HCT116 (cell line): Measurements from ENCODE around the gene LGI1. TPM values are rescaled to one million over a fixed set of nuclear protein-coding genes. Genes with fewer than 3 reads are reported as not detected.

ENCODE experiments used
- ATAC-seq: fragments of 200-7000 bp; cut with Tn5 transposase; 2 replicates; pipeline ENCODE4 v1.9.1; 2020; ENCODE audit warnings: mild to moderate bottlenecking, moderate library complexity
- BruUV-seq: library from RNA; stranded (reverse); fragments of 400-500 nt; replicated peaks from 2 replicates; lab custom pipeline; 2021; lab: Mats Ljungman, UMichigan
- CTCF ChIA-PET: fragments of 300-600 bp; sonication (Branson Sonifier 250); formaldehyde crosslinking; loops from one replicate; lab custom pipeline; 2021; ENCODE audit warnings: antibody characterized with exemption; lab: Charles Lee
- POLR2A ChIA-PET: fragments of 300-600, 350-600 bp; sonication (Branson Sonifier 250); formaldehyde crosslinking; loops from one replicate; lab custom pipeline; 2021; ENCODE audit warnings: antibody characterized with exemption; lab: Charles Lee
- RAD21 ChIA-PET, 2 experiments: fragments of 300-600 bp; sonication (Branson Sonifier 250); formaldehyde crosslinking; loops; one replicate each; lab custom pipeline; 2023; ENCODE audit warnings: low total read pairs in 2 of 2; ENCODE audit not compliant: uncharacterized antibody in 2 of 2, unreplicated experiment in 2 of 2, low non-redundant PET in 1 of 2; lab: Charles Lee
- DNase-seq: peaks from one replicate; pipeline ENCODE4 v3.0.0-alpha.2; 2010; ENCODE audit warnings: low read depth, low spot score
- H2AFZ ChIP-seq: fragments of 200-600 bp; shearing (Covaris generic), sonication (generic); 2 replicates; pipeline ENCODE4 v1.6.1; 2017; ENCODE audit warnings: low read depth, mixed run types, mixed read lengths, antibody characterized with exemption, low read length; ENCODE audit not compliant: poor library complexity, severe bottlenecking
- H3K27ac ChIP-seq: 2 replicates; pipeline ENCODE4 v1.5.1; 2012; ENCODE audit warnings: low read depth, low read length
- H3K27me3 ChIP-seq: fragments of 200-600 bp; sonication (generic); 2 replicates; pipeline ENCODE4 v1.6.1; 2016; ENCODE audit warnings: mixed run types, low read length, mixed read lengths; ENCODE audit not compliant: insufficient read depth
- H3K36me3 ChIP-seq, 2 experiments: fragments of 200-500 bp in 1 of 2; fragments of 200-600 bp in 1 of 2; sonication (Bioruptor generic) in 1 of 2; sonication (generic) in 1 of 2; 2 replicates each; pipeline versions ENCODE4 v1.5.1 to v1.6.1; 2014 to 2016; ENCODE audit warnings: low read length in 2 of 2, inconsistent platforms in 1 of 2, mixed read lengths in 1 of 2, mixed run types in 1 of 2; ENCODE audit not compliant: insufficient read depth in 2 of 2, control insufficient read depth in 1 of 2
- H3K4me1 ChIP-seq, 2 experiments: fragments of 200-600 bp in 1 of 2; sonication (generic) in 1 of 2; 2 replicates each; pipeline versions ENCODE4 v1.5.1 to v1.6.1; 2012 to 2017; ENCODE audit warnings: low read length in 2 of 2, inconsistent platforms in 1 of 2, mild to moderate bottlenecking in 1 of 2, mixed read lengths in 1 of 2, mixed run types in 1 of 2, moderate library complexity in 1 of 2; ENCODE audit not compliant: insufficient read depth in 2 of 2, control insufficient read depth in 1 of 2
- H3K4me2 ChIP-seq: fragments of 200-600 bp; sonication (generic); 2 replicates; pipeline ENCODE4 v1.6.1; 2017; ENCODE audit warnings: mixed run types, low read length, mixed read lengths
- H3K4me3 ChIP-seq, 2 experiments: fragments of 200-600 bp in 1 of 2; sonication (generic) in 1 of 2; replicated peaks in 1 of 2; 2 replicates each; pipeline ENCODE4 v1.5.1; 2011 to 2016; ENCODE audit warnings: low read length in 2 of 2, control low read depth in 1 of 2, low read depth in 1 of 2, mild to moderate bottlenecking in 1 of 2, mixed read lengths in 1 of 2, mixed run types in 1 of 2
- H3K79me2 ChIP-seq: fragments of 200-600 bp; sonication (generic); 2 replicates; pipeline ENCODE4 v1.6.1; 2017; ENCODE audit warnings: mild to moderate bottlenecking, mixed run types, low read length, moderate library complexity, mixed read lengths; ENCODE audit not compliant: insufficient read depth
- H3K9ac ChIP-seq: fragments of 200-600 bp; sonication (generic); 2 replicates; pipeline ENCODE4 v1.6.1; 2016; ENCODE audit warnings: low read length, mixed read lengths
- H3K9me2 ChIP-seq: fragments of 200-600 bp; sonication (generic), shearing (Covaris generic); 2 replicates; pipeline ENCODE4 v1.6.1; 2017; ENCODE audit warnings: mixed run types, mild to moderate bottlenecking, moderate library complexity; ENCODE audit not compliant: insufficient read depth
- H3K9me3 ChIP-seq, 2 experiments: fragments of 200-500 bp in 1 of 2; fragments of 200-600 bp in 1 of 2; sonication (Bioruptor generic) in 1 of 2; sonication (generic) in 1 of 2; 2 replicates each; pipeline ENCODE4 v1.6.1; 2014 to 2017; ENCODE audit warnings: low read length in 2 of 2, mixed read lengths in 2 of 2, inconsistent platforms in 1 of 2, low read depth in 1 of 2, mild to moderate bottlenecking in 1 of 2, mixed run types in 1 of 2, moderate library complexity in 1 of 2; ENCODE audit not compliant: control insufficient read depth in 1 of 2, insufficient read depth in 1 of 2
- H4K20me1 ChIP-seq: fragments of 200-600 bp; sonication (generic), shearing (Covaris generic); 2 replicates; pipeline ENCODE4 v1.6.1; 2017; ENCODE audit warnings: mixed run types, mild to moderate bottlenecking, moderate library complexity; ENCODE audit not compliant: insufficient read depth
- ATF3 ChIP-seq: IDR thresholded peaks from 2 replicates; pipeline ENCODE4 v1.6.1; 2012
- CBX3 ChIP-seq: IDR thresholded peaks from 2 replicates; pipeline ENCODE4 v1.6.1; 2012; ENCODE audit warnings: low read depth
- CEBPB ChIP-seq: IDR thresholded peaks from 2 replicates; pipeline ENCODE4 v1.6.1; 2012; ENCODE audit warnings: low read depth
- CTCF ChIP-seq, 3 experiments: fragments of 200-600 bp in 1 of 3; sonication (generic) in 1 of 3; IDR thresholded peaks in 2 of 3; conservative IDR thresholded peaks in 1 of 3; 2 replicates each; pipeline ENCODE4 v1.5.1; 2012 to 2017; ENCODE audit warnings: low read depth in 2 of 3, low read length in 2 of 3, antibody characterized with exemption in 1 of 3, borderline replicate concordance in 1 of 3, control low read depth in 1 of 3, mild to moderate bottlenecking in 1 of 3, mixed read lengths in 1 of 3, mixed run types in 1 of 3, moderate library complexity in 1 of 3; ENCODE audit not compliant: insufficient read depth in 1 of 3
- JUND ChIP-seq: IDR thresholded peaks from 2 replicates; pipeline ENCODE4 v1.6.1; 2012
- MAX ChIP-seq: IDR thresholded peaks from 2 replicates; pipeline ENCODE4 v1.6.1; 2012
- POLR2AphosphoS5 ChIP-seq: IDR thresholded peaks from 2 replicates; pipeline ENCODE4 v1.6.1; 2011; ENCODE audit warnings: mild to moderate bottlenecking, low read depth, low read length, moderate library complexity
- RAD21 ChIP-seq: IDR thresholded peaks from 2 replicates; pipeline ENCODE4 v1.6.1; 2012; ENCODE audit warnings: low read depth, mild to moderate bottlenecking
- REST ChIP-seq: IDR thresholded peaks from 2 replicates; pipeline ENCODE4 v1.6.1; 2012; ENCODE audit warnings: low read depth
- SIN3A ChIP-seq: IDR thresholded peaks from 2 replicates; pipeline ENCODE4 v1.6.1; 2012; ENCODE audit warnings: low read depth
- TCF7L2 ChIP-seq: IDR thresholded peaks from 2 replicates; pipeline ENCODE4 v1.7.0; 2011; ENCODE audit warnings: borderline replicate concordance, inconsistent platforms; ENCODE audit not compliant: insufficient read depth, insufficient read length; ENCODE audit errors: extremely low read depth
- ZBTB33 ChIP-seq: IDR thresholded peaks from 2 replicates; pipeline ENCODE4 v1.6.1; 2011; ENCODE audit warnings: mild to moderate bottlenecking, low read length, moderate library complexity; ENCODE audit not compliant: insufficient replicate concordance; ENCODE audit errors: extremely low read depth
- ZFX ChIP-seq: fragments of 450-650 bp; IDR thresholded peaks from 2 replicates; pipeline ENCODE4 v1.6.1; 2017
- intact Hi-C: fragments of 100-400 bp; cut with micrococcal nuclease; formaldehyde crosslinking; loops from 2 replicates; pipeline ENCODE4 v1.10.0; 2022
- total RNA-seq: library from RNA; stranded (reverse); gene quantifications from one replicate; pipeline ENCODE4 v1.2.1, GENCODE V29; 2021; ENCODE audit not compliant: unreplicated experiment

Gene LGI1
- total RNA-seq, 1 experiment from 2014 or later, result not detected

GRCh38 chr10:93771354-93771753 is 13.6 kb downstream of the LGI1 start:
- no TSS peak for BruUV-seq
- ATAC-seq, result no peak
- no peak for TF ChIP-seq JUND
- TF ChIP-seq SIN3A, result no peak
- Histone ChIP-seq H3K27ac (no peak overlapping the region), H3K36me3 (no peaks in the 10 kb centered on the region), H2AFZ (no peak overlapping the region), H3K4me2 (no peak overlapping the region), H3K4me3 (no peak overlapping the region), H3K79me2 (no peaks in the 10 kb centered on the region), H3K9me2 (no peaks in the 10 kb centered on the region; the same call in 1 of the 2 replicates), H3K27me3 (no peaks in the 10 kb centered on the region), H3K9ac (no peak overlapping the region), H4K20me1 (no peaks in the 10 kb centered on the region), H3K9me3 (no peaks in the 10 kb centered on the region), H3K4me1 (no peaks in the 10 kb centered on the region)
- no peak for DNase-seq
- ChIA-PET POLR2A (no interaction called here), RAD21 (no interaction called here), CTCF (no interaction called here)
- intact Hi-C loops, result no loop called here

GRCh38 chr10:93773120-93773519 is 15.4 kb downstream of the LGI1 start:
- CTCF ChIA-PET, result no interaction called here
- RAD21 ChIA-PET, result no interaction called here
- no peaks in the 10 kb centered on the region for H4K20me1 ChIP-seq
- no peaks in the 10 kb centered on the region for H3K79me2 ChIP-seq
- TF ChIP-seq MAX, result no peak
- no peak for TF ChIP-seq ATF3
- TF ChIP-seq POLR2AphosphoS5, result no peak
- no peak for TF ChIP-seq ZFX
- TF ChIP-seq ZBTB33, result no peak
- TF ChIP-seq CBX3, result no peak
- TF ChIP-seq CTCF (IDR thresholded peaks at IDR 0.05 in 2 of 3, conservative IDR thresholded peaks at IDR 0.05 in 1 of 3; ENCODE audit: borderline replicate concordance in 1 of 3, insufficient read depth in 1 of 3, low read depth in 2 of 3, low read length in 2 of 3), result no peak
- TF ChIP-seq TCF7L2, result no peak
- no peak for TF ChIP-seq RAD21
- no peak for TF ChIP-seq CEBPB
- no peak for TF ChIP-seq REST
- H3K4me3 ChIP-seq, result no peak overlapping the region
- intact Hi-C loops, result no loop called here
- H2AFZ ChIP-seq, result no peak overlapping the region
- H3K9me2 ChIP-seq, result no peaks in the 10 kb centered on the region; the same call in 1 of the 2 replicates
- no peak for ATAC-seq
- H3K27ac ChIP-seq, result no peak overlapping the region
- DNase-seq, result no peak
- H3K4me2 ChIP-seq, result no peak overlapping the region
- H3K36me3 ChIP-seq, result no peaks in the 10 kb centered on the region
- H3K4me1 ChIP-seq, result no peaks in the 10 kb centered on the region
- POLR2A ChIA-PET, result no interaction called here
- H3K27me3 ChIP-seq, result no peaks in the 10 kb centered on the region
- BruUV-seq, result no TSS peak
- no peaks in the 10 kb centered on the region for H3K9me3 ChIP-seq
- H3K9ac ChIP-seq, result no peak overlapping the region
